Endothelial cell of umbilical vein (primary cell): ENCODE results near the gene ZSCAN20. TPM values are rescaled to one million over a fixed set of nuclear protein-coding genes. Genes with fewer than 3 reads are reported as not detected.

Experiments
- BruUV-seq: library from RNA; stranded (reverse); fragments of 400-500 nt; replicated peaks from 2 replicates; lab custom pipeline; 2021; lab: Mats Ljungman, UMichigan
- CTCF ChIA-PET: fragments of 300-600, 350-600 bp; sonication (Branson Sonifier 250); formaldehyde crosslinking; loops from one replicate; lab custom pipeline; 2021; ENCODE audit warnings: antibody characterized with exemption, inconsistent platforms; lab: Charles Lee
- POLR2A ChIA-PET: fragments of 300-600, 350-600 bp; sonication (Branson Sonifier 250); formaldehyde crosslinking; loops from one replicate; lab custom pipeline; 2021; ENCODE audit warnings: antibody characterized with exemption, inconsistent platforms; lab: Charles Lee
- DNase-seq: peaks from one replicate; pipeline ENCODE4 v3.0.0-alpha.2; 2011; ENCODE audit warnings: low read depth, low spot score
- FAIRE-seq: peaks from 2 replicates; lab custom pipeline; 2011; peaks lifted over from hg19 to GRCh38; lab: Jason Lieb, UNC
- H2AFZ ChIP-seq: 2 replicates; pipeline ENCODE4 v1.6.0; 2012; ENCODE audit warnings: low read depth, low read length, control low read depth, inconsistent platforms
- H3K27ac ChIP-seq: 2 replicates; pipeline ENCODE4 v1.5.1; 2011; ENCODE audit warnings: low read depth, mild to moderate bottlenecking, control low read depth, low read length, moderate library complexity; ENCODE audit not compliant: insufficient read depth
- H3K27me3 ChIP-seq, 2 experiments: 2 replicates each; pipeline versions ENCODE4 v1.6.0 to v1.6.1; 2011; ENCODE audit warnings: low read length in 2 of 2, mixed read lengths in 1 of 2; ENCODE audit not compliant: control insufficient read depth in 2 of 2, insufficient read depth in 2 of 2
- H3K36me3 ChIP-seq, 2 experiments: 2 replicates in 1 of 2; 3 replicates in 1 of 2; pipeline ENCODE4 v1.5.1; 2011; ENCODE audit warnings: low read length in 2 of 2, mild to moderate bottlenecking in 1 of 2, moderate library complexity in 1 of 2; ENCODE audit not compliant: control insufficient read depth in 2 of 2, insufficient read depth in 2 of 2; ENCODE audit errors: extremely low read depth in 1 of 2
- H3K4me1 ChIP-seq: 3 replicates; pipeline ENCODE4 v1.5.1; 2011; ENCODE audit warnings: mild to moderate bottlenecking, low read length; ENCODE audit not compliant: control insufficient read depth, insufficient read depth; ENCODE audit errors: extremely low read depth
- H3K4me2 ChIP-seq: 2 replicates; pipeline ENCODE4 v1.6.1; 2011; ENCODE audit warnings: low read length, control low read depth, mixed read lengths; ENCODE audit not compliant: insufficient read depth
- H3K4me3 ChIP-seq, 3 experiments: fragments of 200-600 bp in 1 of 3; sonication (generic), shearing (Covaris generic) in 1 of 3; replicated peaks in 1 of 3; 2 replicates each; pipeline ENCODE4 v1.5.1; 2011 to 2016; ENCODE audit warnings: control low read depth in 3 of 3, low read length in 3 of 3, mild to moderate bottlenecking in 2 of 3, inconsistent platforms in 1 of 3, low read depth in 1 of 3, moderate library complexity in 1 of 3; ENCODE audit not compliant: insufficient read depth in 1 of 3
- H3K79me2 ChIP-seq: 2 replicates; pipeline ENCODE4 v1.6.0; 2012; ENCODE audit warnings: low read length, inconsistent platforms; ENCODE audit not compliant: control insufficient read depth, insufficient read depth
- H3K9ac ChIP-seq: replicated peaks from 2 replicates; pipeline ENCODE3; 2011; ENCODE audit warnings: low read length, control low read depth; ENCODE audit not compliant: insufficient read depth; ENCODE audit errors: extremely low read depth
- H3K9me1 ChIP-seq: replicated peaks from 3 replicates; pipeline ENCODE4 v1.6.0; 2011; ENCODE audit warnings: mild to moderate bottlenecking, low read length; ENCODE audit not compliant: control insufficient read depth, insufficient read depth; ENCODE audit errors: extremely low read depth
- H3K9me3 ChIP-seq: replicated peaks from 2 replicates; pipeline ENCODE4 v1.5.1; 2012; ENCODE audit warnings: low read length, inconsistent platforms; ENCODE audit not compliant: control insufficient read depth, insufficient read depth
- H4K20me1 ChIP-seq: replicated peaks from 2 replicates; pipeline ENCODE3; 2011; ENCODE audit warnings: mild to moderate bottlenecking, low read length; ENCODE audit not compliant: control insufficient read depth, insufficient read depth; ENCODE audit errors: extremely low read depth
- CTCF ChIP-seq, 2 donors: IDR thresholded peaks; 1 replicate in 1 of 2; 2 replicates in 1 of 2; pipeline ENCODE4 v1.5.1; 2011; ENCODE audit warnings: low read length in 2 of 2, mild to moderate bottlenecking in 2 of 2, moderate library complexity in 2 of 2, control low read depth in 1 of 2, inconsistent platforms in 1 of 2, low read depth in 1 of 2; ENCODE audit not compliant: insufficient read depth in 1 of 2; ENCODE audit errors: extremely low read depth in 1 of 2
- EZH2 ChIP-seq: IDR thresholded peaks from 2 replicates; pipeline ENCODE4 v1.6.1; 2012; ENCODE audit warnings: borderline replicate concordance, low read depth, mild to moderate bottlenecking, moderate library complexity, low read length, inconsistent platforms; ENCODE audit not compliant: severe bottlenecking
- FOS ChIP-seq: IDR thresholded peaks from 2 replicates; pipeline ENCODE4 v1.6.1; 2011; ENCODE audit warnings: mild to moderate bottlenecking, low read length, moderate library complexity, borderline replicate concordance; ENCODE audit not compliant: insufficient read depth
- GATA2 ChIP-seq: IDR thresholded peaks from 2 replicates; pipeline ENCODE4 v1.7.0; 2011; ENCODE audit warnings: low read depth, mild to moderate bottlenecking, moderate library complexity, mixed read lengths, low read length; ENCODE audit not compliant: insufficient read length, insufficient read depth
- JUN ChIP-seq: IDR thresholded peaks from 2 replicates; pipeline ENCODE4 v1.6.1; 2011; ENCODE audit warnings: borderline replicate concordance, low read depth; ENCODE audit not compliant: insufficient read length, insufficient read depth
- MYC ChIP-seq: IDR thresholded peaks from one replicate; pipeline ENCODE4 v1.6.1; 2011; ENCODE audit warnings: mild to moderate bottlenecking, low read depth, low read length
- POLR2A ChIP-seq: IDR thresholded peaks from 2 replicates; pipeline ENCODE4 v1.6.1; 2012; ENCODE audit warnings: low read depth, mild to moderate bottlenecking, control low read depth, low read length
- POLR2AphosphoS5 ChIP-seq: IDR thresholded peaks from 2 replicates; pipeline ENCODE4 v1.6.1; 2012; ENCODE audit warnings: low read depth, mild to moderate bottlenecking, control low read depth, low read length, moderate library complexity; ENCODE audit not compliant: insufficient read depth
- dilution Hi-C: fragments of 300-500 bp; cut with MboI; formaldehyde crosslinking; loops from one replicate; pipeline ENCODE4 v1.15.0; 2019; ENCODE audit warnings: low sequenced_read_pairs; ENCODE audit not compliant: extremely low pct_ligation_motif_present
- intact Hi-C: fragments of 100-400 bp; cut with micrococcal nuclease; formaldehyde crosslinking; loops from one replicate; pipeline ENCODE4 v1.10.0; 2022
- polyA plus RNA-seq, 4 experiments: library from polyadenylated mRNA; depleted of rRNA in 3 of 4; stranded (reverse) in 3 of 4; unstranded in 1 of 4; fragments of >200 nt; gene quantifications; 2 replicates each; pipeline versions ENCODE4 v1.2.1 to v1.2.3, GENCODE V29; 2011 to 2012; ENCODE audit warnings: missing spikeins in 1 of 4
- total RNA-seq: library from RNA; stranded (reverse); gene quantifications from 2 replicates; pipeline ENCODE4 v1.2.3, GENCODE V29; 2021
- TF ChIP-seq, protein P1 (sequence below): IDR thresholded peaks from 2 replicates; pipeline ENCODE4 v1.6.1; 2011; ENCODE audit not compliant: insufficient read depth, insufficient read length

ZSCAN20 gene
- total and polyA plus RNA-seq, 2 donors (not counting 3 experiments of a cell fraction or from before 2014, with no cell fraction given): 1.2 to 5.8 TPM

GRCh38 chr1:33468531-33468930 lies 3.9 kb upstream of the ZSCAN20 start:
- no peaks in the 10 kb centered on the region for H3K27me3 ChIP-seq
- ChIA-PET CTCF (interaction anchor here (0.9 to 5.1 kb wide), 8 partner anchors 9 to 379 kb away, joined by 3 to 97 read pairs (median 18); no protein-coding TSS in a partner anchor), POLR2A (no interaction called here)
- H3K36me3 ChIP-seq: no peaks in the 10 kb centered on the region
- H3K4me2 ChIP-seq: no peak overlapping the region
- TF ChIP-seq FOS (no peak), JUN (no peak), CTCF (IDR thresholded peaks at IDR 0.05; ENCODE audit: extremely low read depth in 1 of 2, insufficient read depth in 1 of 2, low read depth in 1 of 2, low read length in 2 of 2) (no peak)
- H3K4me3 ChIP-seq: no peak overlapping the region
- peaks cover 9% of the 10 kb centered on the region for H3K4me1 ChIP-seq
- FAIRE-seq (no peak), DNase-seq (no peak)
- no peaks in the 10 kb centered on the region for H3K9me3 ChIP-seq
- no peaks in the 10 kb centered on the region for H3K9me1 ChIP-seq
- dilution Hi-C loops (no loop called here), intact Hi-C loops (no loop called here)
- peaks cover 6% of the 10 kb centered on the region for H3K79me2 ChIP-seq
- H4K20me1 ChIP-seq: no peaks in the 10 kb centered on the region
- H3K9ac ChIP-seq: no peak overlapping the region
- no peak overlapping the region for H2AFZ ChIP-seq
- H3K27ac ChIP-seq: no peak overlapping the region
- BruUV-seq: no TSS peak

GRCh38 chr1:33468967-33469366 lies 3.5 kb upstream of the ZSCAN20 start:
- TF ChIP-seq FOS (no peak), EZH2 (no peak), MYC (no peak), POLR2A (no peak), CTCF (IDR thresholded peaks at IDR 0.05; ENCODE audit: extremely low read depth in 1 of 2, insufficient read depth in 1 of 2, low read depth in 1 of 2, low read length in 2 of 2) (no peak), GATA2 (no peak), POLR2AphosphoS5 (no peak), JUN (no peak)
- TF ChIP-seq, protein P1, sequence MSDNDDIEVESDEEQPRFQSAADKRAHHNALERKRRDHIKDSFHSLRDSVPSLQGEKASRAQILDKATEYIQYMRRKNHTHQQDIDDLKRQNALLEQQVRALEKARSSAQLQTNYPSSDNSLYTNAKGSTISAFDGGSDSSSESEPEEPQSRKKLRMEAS: no peak
- Histone ChIP-seq H3K4me1 (peaks cover 13% of the 10 kb centered on the region), H3K27me3 (no peaks in the 10 kb centered on the region), H3K4me2 (no peak overlapping the region), H3K9me1 (no peaks in the 10 kb centered on the region), H2AFZ (no peak overlapping the region), H3K36me3 (no peaks in the 10 kb centered on the region), H3K27ac (no peak overlapping the region), H3K9me3 (no peaks in the 10 kb centered on the region), H3K4me3 (no peak overlapping the region), H3K9ac (no peak overlapping the region), H4K20me1 (no peaks in the 10 kb centered on the region), H3K79me2 (peaks cover 9% of the 10 kb centered on the region)
- FAIRE-seq (no peak), DNase-seq (no peak)
- intact Hi-C loops (no loop called here), dilution Hi-C loops (no loop called here)
- ChIA-PET CTCF (interaction anchor here (0.9 to 5.1 kb wide), 8 partner anchors 9 to 380 kb away, joined by 3 to 97 read pairs (median 18); no protein-coding TSS in a partner anchor), POLR2A (no interaction called here)
- no TSS peak for BruUV-seq
